GM08714 (cell line): ENCODE measurements around the gene OTUD1.

Experiments used
- H3K4me3 ChIP-seq: fragments of 200-500 bp; sonication (Bioruptor generic); 2 replicates; pipeline ENCODE4 v1.5.1; 2014; ENCODE audit warnings: mild to moderate bottlenecking, low read length, inconsistent platforms
- ZNF274 ChIP-seq: IDR thresholded peaks from 2 replicates; pipeline ENCODE4 v1.6.1; 2012; ENCODE audit warnings: mild to moderate bottlenecking, low read depth, low read length

OTUD1 gene

DNA sequence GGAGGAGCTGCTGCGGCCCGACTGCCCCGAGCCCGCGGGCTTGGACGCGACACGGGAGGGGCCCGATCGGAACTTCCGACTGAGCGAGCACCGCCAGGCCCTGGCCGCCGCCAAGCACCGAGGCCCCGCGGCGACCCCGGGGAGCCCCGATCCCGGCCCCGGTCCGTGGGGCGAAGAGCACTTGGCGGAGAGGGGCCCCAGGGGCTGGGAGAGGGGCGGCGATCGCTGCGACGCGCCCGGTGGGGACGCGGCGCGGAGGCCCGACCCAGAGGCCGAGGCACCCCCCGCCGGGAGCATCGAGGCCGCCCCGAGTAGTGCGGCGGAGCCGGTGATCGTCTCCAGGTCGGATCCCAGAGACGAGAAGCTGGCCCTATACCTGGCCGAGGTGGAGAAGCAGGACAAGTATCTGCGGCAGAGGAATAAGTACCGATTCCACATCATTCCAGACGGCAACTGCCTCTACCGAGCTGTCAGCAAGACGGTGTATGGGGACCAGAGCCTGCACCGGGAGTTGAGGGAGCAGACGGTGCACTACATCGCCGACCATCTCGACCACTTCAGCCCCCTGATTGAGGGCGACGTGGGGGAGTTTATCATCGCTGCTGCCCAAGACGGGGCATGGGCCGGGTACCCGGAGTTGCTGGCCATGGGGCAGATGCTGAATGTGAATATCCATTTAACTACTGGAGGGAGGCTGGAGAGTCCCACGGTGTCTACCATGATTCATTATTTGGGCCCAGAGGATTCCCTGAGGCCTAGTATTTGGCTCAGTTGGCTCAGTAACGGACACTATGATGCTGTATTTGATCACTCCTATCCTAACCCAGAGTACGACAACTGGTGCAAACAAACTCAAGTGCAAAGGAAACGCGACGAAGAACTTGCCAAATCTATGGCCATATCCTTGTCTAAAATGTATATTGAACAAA, 1.4 kb downstream of the OTUD1 start:
- no peak for TF ChIP-seq ZNF274
- peak overlapping the region; percentile 71 for H3K4me3 ChIP-seq

DNA sequence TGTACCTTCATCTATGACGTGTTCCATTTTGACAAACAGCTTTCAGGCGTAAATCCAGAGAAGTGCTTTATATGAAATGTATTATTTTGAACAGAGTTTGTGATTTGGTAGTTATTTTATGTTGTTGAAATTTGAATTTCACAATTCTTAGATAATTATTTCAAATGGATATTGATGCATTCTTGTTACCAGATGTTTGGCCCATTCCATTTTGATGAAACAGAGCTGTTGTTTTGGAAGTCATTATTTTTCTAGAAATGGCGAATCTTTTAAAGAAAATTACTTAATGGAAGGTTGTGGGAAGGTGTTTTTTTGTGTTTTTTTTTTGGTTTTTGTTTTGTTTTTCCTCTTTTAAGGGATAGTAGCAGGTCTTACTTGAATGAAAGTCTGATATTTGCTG, 2.4 kb downstream of the OTUD1 start:
- TF ChIP-seq ZNF274: no peak
- H3K4me3 ChIP-seq: no peak overlapping the region; the same call in 1 of the 2 replicates

DNA sequence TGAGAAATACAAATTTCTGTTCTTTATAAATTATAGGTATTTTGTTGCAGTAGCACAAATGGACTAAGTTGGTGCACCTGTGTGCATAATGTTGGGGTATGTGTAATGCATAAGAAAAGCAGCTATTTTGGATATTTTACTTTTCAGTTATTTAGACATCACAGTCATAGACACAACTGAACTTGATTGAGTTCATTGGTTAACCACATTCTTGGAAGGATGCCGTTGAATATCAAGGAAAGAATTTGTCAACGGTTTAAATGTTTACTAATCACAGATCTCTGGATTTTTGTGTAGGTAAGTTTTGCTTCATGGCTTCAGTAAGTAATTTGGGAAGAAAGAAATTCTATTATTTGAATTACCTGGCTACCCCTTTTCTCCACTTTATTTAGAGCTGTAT, 4.1 kb downstream of the OTUD1 start:
- H3K4me3 ChIP-seq: no peak overlapping the region; the same call in 1 of the 2 replicates
- TF ChIP-seq ZNF274: no peak

DNA sequence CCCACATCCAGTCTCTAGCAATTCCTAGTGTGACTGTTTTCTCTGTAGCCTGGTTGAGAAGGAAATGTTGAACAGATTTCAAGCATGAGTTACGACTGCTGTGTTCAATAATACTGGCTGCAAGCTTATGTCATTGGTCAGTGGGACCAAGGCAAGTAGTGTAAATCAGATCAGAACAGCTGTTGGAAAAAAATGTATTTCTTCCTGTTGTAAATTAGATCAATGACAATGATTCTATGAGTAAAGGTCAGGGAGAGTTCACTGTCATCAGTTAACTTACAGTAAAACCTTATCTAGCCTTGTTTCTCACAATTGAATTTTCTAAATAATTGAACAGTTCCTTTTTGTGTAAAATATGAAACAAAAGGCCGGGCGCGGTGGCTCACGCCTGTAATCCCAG, 6.7 kb downstream of the OTUD1 start:
- no peak overlapping the region for H3K4me3 ChIP-seq
- no peak for TF ChIP-seq ZNF274

DNA sequence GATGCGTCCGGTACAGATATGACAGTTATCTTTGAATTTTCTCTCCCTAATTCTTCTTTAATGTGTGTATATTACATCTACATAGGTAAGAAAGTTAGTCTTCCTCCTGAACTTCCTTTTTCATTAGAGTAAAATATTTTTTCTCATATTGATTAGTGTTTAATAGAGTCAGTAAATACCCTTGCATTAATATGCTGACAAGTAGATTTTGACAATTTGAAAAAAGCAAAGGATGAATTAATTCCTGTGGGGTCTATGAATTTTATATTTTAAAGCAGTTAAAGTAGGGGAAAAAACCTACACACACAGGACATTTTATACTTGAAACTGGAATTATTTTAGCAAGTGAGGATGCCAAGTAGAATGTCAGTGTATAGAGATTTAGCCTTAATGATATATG, 9.4 kb downstream of the OTUD1 start:
- no peak overlapping the region for H3K4me3 ChIP-seq
- no peak for TF ChIP-seq ZNF274

DNA sequence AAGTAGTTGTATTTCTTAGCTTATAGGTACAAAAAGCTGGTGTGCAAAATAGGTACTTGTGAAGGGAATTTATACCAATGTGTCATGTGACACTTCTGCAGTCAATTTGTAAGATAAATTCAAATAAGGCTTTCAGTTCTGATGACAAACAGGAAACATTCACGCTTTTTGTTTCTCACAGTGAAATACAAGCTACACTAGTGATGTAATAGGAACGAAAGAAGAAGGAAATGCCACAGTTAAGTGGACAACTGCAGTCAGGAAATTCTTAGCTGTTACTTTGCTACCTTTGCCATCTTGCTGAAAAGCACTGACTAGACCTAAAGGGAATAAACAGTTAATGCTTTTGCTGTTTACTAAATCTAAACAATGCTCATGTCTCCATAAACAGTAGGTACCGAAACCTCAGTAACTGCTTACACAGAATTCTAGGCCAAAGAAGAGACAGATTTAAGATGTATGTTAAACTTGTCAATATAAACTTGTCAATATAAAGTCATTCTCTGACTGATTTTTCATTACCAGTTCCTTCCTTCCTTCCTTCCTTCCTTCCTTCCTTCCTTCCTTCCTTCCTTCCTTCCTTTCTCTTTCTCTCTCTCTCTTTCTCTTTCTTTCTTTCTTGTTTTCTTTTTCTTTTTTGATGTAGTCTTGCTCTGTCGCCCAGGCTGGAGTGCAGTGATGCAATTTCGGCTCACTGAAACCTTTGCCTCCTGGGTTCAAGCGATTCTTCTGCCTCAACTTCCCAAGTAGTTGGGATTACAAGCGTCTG, 10.1 kb downstream of the OTUD1 start:
- no peak overlapping the region for H3K4me3 ChIP-seq
- TF ChIP-seq ZNF274: no peak

DNA sequence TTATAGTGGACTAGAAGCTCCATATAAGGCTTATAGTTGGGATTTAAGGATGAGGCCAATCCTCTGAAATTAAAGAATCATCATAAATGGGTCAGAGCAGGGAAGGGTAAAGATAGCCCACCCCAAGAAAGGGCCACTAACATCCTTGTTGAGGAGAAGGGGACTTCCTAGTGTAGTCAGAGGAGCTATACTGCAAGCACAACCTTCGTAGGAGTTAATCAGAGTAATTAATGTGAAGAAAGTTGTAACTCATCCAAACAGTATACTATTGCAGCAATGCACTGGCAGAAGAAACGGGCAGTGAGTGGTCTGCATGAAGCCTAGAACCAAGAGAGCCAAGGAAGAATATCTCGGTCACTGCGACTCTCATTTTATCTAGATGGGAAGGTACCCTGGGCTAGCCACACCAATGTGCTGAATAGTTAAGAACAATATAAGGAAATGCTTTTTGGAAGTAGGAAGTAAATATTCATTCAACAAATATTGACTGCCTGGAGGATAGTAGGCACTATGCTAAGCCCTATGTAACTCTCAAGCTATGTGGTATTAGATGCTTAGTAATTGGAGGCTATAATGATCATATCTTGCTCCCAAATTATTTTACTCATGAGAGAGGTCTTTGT, 13.3 kb downstream of the OTUD1 start:
- TF ChIP-seq ZNF274: no peak

DNA sequence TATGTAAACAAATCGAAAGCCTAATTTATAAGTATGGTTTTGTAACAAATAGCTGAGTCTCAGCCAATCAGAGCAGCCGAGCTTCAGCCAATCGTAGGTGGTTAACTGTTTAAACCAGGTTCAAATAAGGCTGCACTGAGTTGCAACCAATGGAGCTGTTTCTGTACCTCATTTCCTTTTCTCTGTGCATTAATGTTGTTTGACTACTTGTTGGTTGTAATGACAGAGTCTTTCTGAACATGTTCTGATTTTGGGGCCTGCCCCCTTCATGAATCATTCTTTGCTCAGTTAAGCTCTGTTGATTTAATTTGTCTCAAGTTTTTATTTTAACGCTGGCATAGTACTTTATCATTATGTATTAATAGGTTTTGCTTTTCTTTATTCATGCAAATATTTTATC, 14.6 kb downstream of the OTUD1 start:
- no peak overlapping the region for H3K4me3 ChIP-seq
- TF ChIP-seq ZNF274: no peak

More for the DNA sequence above, 13.3 kb downstream of the OTUD1 start:
- H3K4me3 ChIP-seq: no peak overlapping the region

DNA sequence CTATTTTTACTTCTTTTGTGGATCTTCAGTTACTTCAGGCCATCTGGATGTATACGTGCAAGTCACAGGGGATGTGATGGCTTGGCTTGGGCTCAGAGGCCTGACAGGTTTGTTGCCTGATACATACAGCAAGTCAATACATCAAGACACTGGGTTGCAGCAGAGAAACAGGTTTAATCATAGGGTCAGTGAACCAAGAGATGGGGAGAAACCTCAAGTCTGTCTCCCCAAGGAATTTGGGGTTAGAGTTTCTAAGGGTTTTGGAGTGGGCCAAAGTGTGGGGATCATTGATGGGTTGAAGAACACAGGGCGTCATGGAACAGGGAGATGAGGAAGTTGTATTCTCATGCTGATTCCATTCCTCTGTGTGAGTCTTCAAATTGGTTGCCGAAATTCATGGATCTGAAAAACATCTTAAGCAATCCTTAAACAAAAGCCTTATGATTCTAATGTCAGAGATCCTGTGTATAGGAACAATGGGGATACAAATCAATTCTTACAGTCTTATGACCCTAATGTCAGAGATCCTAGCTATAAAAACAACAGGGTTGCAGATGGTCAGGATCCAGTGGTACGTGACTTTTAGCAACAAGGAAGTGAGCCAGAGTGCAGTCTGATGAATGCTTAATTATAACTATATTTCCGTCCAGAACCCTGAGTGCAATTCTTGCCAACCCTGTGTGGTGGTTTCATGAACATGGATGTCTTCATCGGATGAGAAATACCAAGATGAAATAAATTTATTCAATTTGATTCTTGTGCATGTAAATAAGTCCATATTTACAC, 18.9 kb downstream of the OTUD1 start:
- TF ChIP-seq ZNF274: no peak
- no peak overlapping the region for H3K4me3 ChIP-seq

DNA sequence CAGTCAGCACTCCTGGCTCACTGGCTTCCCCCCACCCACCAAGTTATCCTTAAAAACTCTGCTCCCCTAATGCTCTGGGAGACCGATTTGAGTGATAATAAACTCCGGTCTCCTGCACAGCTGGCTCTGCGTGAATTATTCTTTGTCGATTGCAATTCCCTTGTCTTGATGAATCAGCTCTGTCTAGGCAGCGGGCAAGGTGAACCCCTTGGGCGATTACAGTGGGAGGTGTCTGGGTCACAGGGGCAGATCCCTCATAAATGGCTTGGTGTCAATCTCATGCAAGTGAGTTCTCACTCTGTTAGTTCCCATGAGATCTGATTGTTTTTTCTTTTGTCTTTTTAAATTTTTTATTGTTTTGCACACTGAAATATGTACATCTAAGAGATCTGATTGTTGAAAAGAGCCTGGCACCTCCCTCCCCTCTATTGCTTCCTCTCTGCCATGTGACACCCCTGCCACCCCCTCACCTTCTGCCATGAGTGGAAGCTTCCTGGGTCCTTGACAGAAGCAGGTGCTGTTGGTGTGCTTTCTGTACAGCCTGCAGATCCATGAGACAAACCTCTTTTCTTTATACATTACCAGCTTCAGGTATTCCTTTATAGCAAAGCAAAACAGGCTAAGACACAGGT, 20.5 kb downstream of the OTUD1 start:
- no peak overlapping the region for H3K4me3 ChIP-seq
- no peak for TF ChIP-seq ZNF274

DNA sequence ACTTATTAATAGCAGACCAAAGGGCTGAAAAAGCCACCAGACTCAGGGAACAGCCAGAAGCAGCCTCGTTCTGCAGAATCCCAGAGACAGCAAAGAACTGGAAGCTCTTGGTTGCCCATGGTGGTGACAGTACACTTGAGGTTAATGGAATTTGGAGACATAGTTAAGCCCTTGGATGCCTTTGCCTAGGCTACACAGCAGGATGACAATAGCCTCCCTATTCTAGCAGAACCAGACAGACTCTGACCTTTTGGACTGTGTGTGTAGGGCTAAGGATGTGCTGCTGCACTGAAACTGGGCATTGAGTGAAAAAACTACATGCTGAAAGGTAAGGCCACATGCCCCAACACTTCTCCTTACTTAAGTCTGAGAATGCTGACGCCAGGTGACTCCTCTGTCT, 22.7 kb downstream of the OTUD1 start:
- TF ChIP-seq ZNF274: no peak
- H3K4me3 ChIP-seq: no peak overlapping the region

DNA sequence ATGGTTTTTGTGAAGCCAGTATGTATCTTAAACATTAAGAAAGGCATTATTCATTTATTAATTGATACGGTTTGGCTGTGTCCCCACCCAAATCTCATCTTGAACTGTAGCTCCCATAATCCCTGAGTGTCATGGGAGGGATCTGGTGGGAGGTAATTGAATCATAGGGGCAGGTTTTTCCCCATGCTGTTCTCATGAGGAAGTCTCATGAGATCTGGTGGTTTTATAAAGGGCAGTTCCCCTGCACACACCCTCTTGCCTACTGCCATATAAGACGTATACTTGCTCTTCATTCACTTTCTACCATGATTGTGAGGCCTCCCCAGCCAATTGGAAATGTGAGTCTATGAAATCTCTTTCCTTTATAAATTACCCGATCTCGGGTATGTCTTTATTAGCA, 28.1 kb downstream of the OTUD1 start:
- H3K4me3 ChIP-seq: no peak overlapping the region
- no peak for TF ChIP-seq ZNF274

DNA sequence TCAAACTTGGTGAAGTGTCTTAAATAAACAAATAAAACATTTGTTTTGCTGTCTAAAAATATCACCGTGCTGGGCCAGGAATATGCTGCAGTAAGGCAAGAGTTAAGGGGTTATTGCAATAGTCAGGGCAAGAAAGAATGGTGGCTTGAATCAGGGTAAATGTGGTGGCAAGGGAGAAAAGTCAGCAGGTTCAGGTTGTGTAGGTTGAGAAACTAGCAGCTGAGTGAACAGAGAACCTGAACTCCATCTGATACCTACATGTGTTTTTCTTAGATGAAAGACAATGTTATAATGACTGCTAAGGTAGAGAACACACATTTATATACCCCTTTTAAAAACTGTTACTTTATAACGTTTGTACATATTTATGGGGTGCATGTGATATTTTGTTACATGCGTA, 28.7 kb downstream of the OTUD1 start:
- TF ChIP-seq ZNF274: no peak

DNA sequence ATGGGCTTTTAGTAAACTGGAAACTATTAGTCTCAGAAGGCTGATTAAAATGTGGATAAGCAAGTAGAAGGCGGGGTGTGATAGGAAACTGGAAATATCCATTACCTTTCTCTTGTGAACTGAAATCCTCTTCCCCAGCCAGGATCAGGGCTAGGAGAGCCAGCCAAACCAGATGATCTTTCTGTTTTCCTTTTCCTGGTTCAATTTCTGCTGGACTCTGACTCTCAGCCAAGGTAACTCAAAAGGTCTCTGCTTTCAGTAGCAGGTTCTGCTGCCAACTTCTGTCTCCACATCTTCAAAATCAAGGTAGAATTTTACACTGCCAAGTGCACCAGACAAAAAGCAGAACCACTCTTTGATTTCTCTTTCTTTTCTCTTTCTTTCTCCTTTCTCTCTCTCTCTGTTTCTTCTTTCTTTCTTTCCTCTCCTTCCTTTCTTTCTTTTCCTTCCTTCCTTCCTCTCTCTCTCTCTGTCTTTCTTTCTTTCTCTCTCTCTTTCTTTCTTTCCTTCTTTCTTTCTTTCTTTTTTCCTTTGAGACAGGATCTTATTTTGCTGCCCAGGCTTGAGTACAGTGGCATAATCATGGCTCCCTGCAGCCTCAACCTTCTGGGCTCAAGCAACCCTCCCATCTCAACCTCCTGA, 30.8 kb downstream of the OTUD1 start:
- TF ChIP-seq ZNF274: no peak
- H3K4me3 ChIP-seq: no peak overlapping the region

More for the DNA sequence above, 28.7 kb downstream of the OTUD1 start:
- H3K4me3 ChIP-seq: no peak overlapping the region
